Measurements from ENCODE around the gene AGFG1.
"Not testable (repeated sequence)": the region's sequence is repeated elsewhere in the genome, so short reads cannot be mapped to it uniquely, and the experiment has no call there.

AGFG1 gene

GRCh38 chr2:227521178-227521577 is 49.2 kb downstream of the AGFG1 start:
- H3K4me2 ChIP-seq (ENCODE audit: low read length); H3K79me1 ChIP-seq (ENCODE audit: low read length); H3K79me2 ChIP-seq (ENCODE audit: control insufficient read depth, insufficient read depth, low read length, poor library complexity); H2AK5ac ChIP-seq (ENCODE audit: low read length); H3K14ac ChIP-seq (ENCODE audit: low read length); H3K27me3 ChIP-seq (ENCODE audit: insufficient read depth, low read length); H3K4me3 ChIP-seq (ENCODE audit: low read depth, low read length); H3K9me3 ChIP-seq (ENCODE audit: insufficient read depth, low read depth, low read length); H3K23ac ChIP-seq (ENCODE audit: low read length); H4K8ac ChIP-seq (ENCODE audit: low read depth, low read length); H3K18ac ChIP-seq (ENCODE audit: low read length); H3K36me3 ChIP-seq (ENCODE audit: control insufficient read depth in 1 of 2, insufficient read depth in 2 of 2, low read length in 2 of 2); H2BK120ac ChIP-seq (ENCODE audit: insufficient read depth, low read length, poor library complexity); DNase-seq; H3K27ac ChIP-seq (ENCODE audit: low read depth, low read length); H3K4me1 ChIP-seq (ENCODE audit: control insufficient read depth in 1 of 2, insufficient read depth in 2 of 2, low read length in 2 of 2); H2AFZ ChIP-seq (ENCODE audit: insufficient read depth, low read length, poor library complexity); H4K91ac ChIP-seq (ENCODE audit: low read depth, low read length); H2BK12ac ChIP-seq (ENCODE audit: low read length); H4K12ac ChIP-seq (ENCODE audit: low read depth, low read length); H3K9ac ChIP-seq (ENCODE audit: low read length); H2BK5ac ChIP-seq (ENCODE audit: low read depth, low read length, poor library complexity); H3K4ac ChIP-seq (ENCODE audit: low read depth, low read length): not testable (repeated sequence)
- no CpG with 5 or more reads among the region's 3 CpGs for WGBS (ENCODE audit: extremely low coverage, insufficient coverage, insufficient read length)

- H3K4ac ChIP-seq (ENCODE audit: low read depth, low read length) = no peak overlapping the region
Observed at GRCh38 chr2:227524665-227525064, 52.7 kb downstream of the AGFG1 start.

GRCh38 chr2:227527351-227527750 is 55.4 kb downstream of the AGFG1 start:
- Histone ChIP-seq H4K12ac (ENCODE audit: low read depth, low read length) (no peak overlapping the region), H3K79me2 (ENCODE audit: control insufficient read depth, insufficient read depth, low read length, poor library complexity) (no peaks in the 10 kb centered on the region), H3K36me3 (ENCODE audit: control insufficient read depth in 1 of 2, insufficient read depth in 2 of 2, low read length in 2 of 2) (peaks cover 5 to 6% of the 10 kb centered on the region in 2 experiments), H3K18ac (ENCODE audit: low read length) (no peak overlapping the region), H2AFZ (ENCODE audit: insufficient read depth, low read length, poor library complexity) (no peak overlapping the region), H2BK5ac (ENCODE audit: low read depth, low read length, poor library complexity) (no peak overlapping the region), H3K9ac (ENCODE audit: low read length) (no peak overlapping the region), H2AK5ac (ENCODE audit: low read length) (no peak overlapping the region), H2BK120ac (ENCODE audit: insufficient read depth, low read length, poor library complexity) (no peak overlapping the region), H4K91ac (ENCODE audit: low read depth, low read length) (no peak overlapping the region), H3K27ac (ENCODE audit: low read depth, low read length) (no peak overlapping the region), H2BK12ac (ENCODE audit: low read length) (no peak overlapping the region), H3K4me2 (ENCODE audit: low read length) (no peak overlapping the region), H3K9me3 (ENCODE audit: insufficient read depth, low read depth, low read length) (no peaks in the 10 kb centered on the region), H4K8ac (ENCODE audit: low read depth, low read length) (no peak overlapping the region), H3K14ac (ENCODE audit: low read length) (no peak overlapping the region), H3K27me3 (ENCODE audit: insufficient read depth, low read length) (no peaks in the 10 kb centered on the region), H3K4me1 (ENCODE audit: control insufficient read depth in 1 of 2, insufficient read depth in 2 of 2, low read length in 2 of 2) (no peaks in the 10 kb centered on the region), H3K23ac (ENCODE audit: low read length) (no peak overlapping the region), H3K79me1 (ENCODE audit: low read length) (no peaks in the 10 kb centered on the region), H3K4ac (ENCODE audit: low read depth, low read length) (no peak overlapping the region), H3K4me3 (ENCODE audit: low read depth, low read length) (no peak overlapping the region)
- no peak for DNase-seq
- WGBS (ENCODE audit: extremely low coverage, insufficient coverage, insufficient read length) = no CpG with 5 or more reads among the region's 2 CpGs

More at GRCh38 chr2:227524665-227525064, 52.7 kb downstream of the AGFG1 start:
- Histone ChIP-seq H3K23ac (ENCODE audit: low read length) (no peak overlapping the region), H3K36me3 (ENCODE audit: control insufficient read depth in 1 of 2, insufficient read depth in 2 of 2, low read length in 2 of 2) (peaks cover 5 to 7% of the 10 kb centered on the region in 2 experiments), H4K8ac (ENCODE audit: low read depth, low read length) (no peak overlapping the region), H2BK120ac (ENCODE audit: insufficient read depth, low read length, poor library complexity) (no peak overlapping the region), H3K9me3 (ENCODE audit: insufficient read depth, low read depth, low read length) (no peaks in the 10 kb centered on the region), H3K18ac (ENCODE audit: low read length) (no peak overlapping the region), H3K79me2 (ENCODE audit: control insufficient read depth, insufficient read depth, low read length, poor library complexity) (no peaks in the 10 kb centered on the region), H3K4me3 (ENCODE audit: low read depth, low read length) (no peak overlapping the region), H3K27ac (ENCODE audit: low read depth, low read length) (no peak overlapping the region), H3K4me2 (ENCODE audit: low read length) (no peak overlapping the region), H3K4me1 (ENCODE audit: control insufficient read depth in 1 of 2, insufficient read depth in 2 of 2, low read length in 2 of 2) (no peaks in the 10 kb centered on the region), H2BK12ac (ENCODE audit: low read length) (no peak overlapping the region), H2AFZ (ENCODE audit: insufficient read depth, low read length, poor library complexity) (no peak overlapping the region), H3K27me3 (ENCODE audit: insufficient read depth, low read length) (no peaks in the 10 kb centered on the region), H4K12ac (ENCODE audit: low read depth, low read length) (no peak overlapping the region), H2BK5ac (ENCODE audit: low read depth, low read length, poor library complexity) (no peak overlapping the region), H2AK5ac (ENCODE audit: low read length) (no peak overlapping the region), H4K91ac (ENCODE audit: low read depth, low read length) (no peak overlapping the region), H3K14ac (ENCODE audit: low read length) (no peak overlapping the region), H3K9ac (ENCODE audit: low read length) (no peak overlapping the region), H3K79me1 (ENCODE audit: low read length) (no peaks in the 10 kb centered on the region)
- DNase-seq = no peak
- no CpG with 5 or more reads among the region's 4 CpGs for WGBS (ENCODE audit: extremely low coverage, insufficient coverage, insufficient read length)

GRCh38 chr2:227528803-227529202 is 56.8 kb downstream of the AGFG1 start:
- H3K18ac ChIP-seq (ENCODE audit: low read length) = no peak overlapping the region
- no CpG with 5 or more reads among the region's 1 CpG for WGBS (ENCODE audit: extremely low coverage, insufficient coverage, insufficient read length)

More at GRCh38 chr2:227528803-227529202, 56.8 kb downstream of the AGFG1 start:
- H4K12ac ChIP-seq (ENCODE audit: low read depth, low read length) = no peak overlapping the region
- no peak overlapping the region for H3K27ac ChIP-seq (ENCODE audit: low read depth, low read length)
- no peak overlapping the region for H2AFZ ChIP-seq (ENCODE audit: insufficient read depth, low read length, poor library complexity)
- DNase-seq = no peak
- H2BK120ac ChIP-seq (ENCODE audit: insufficient read depth, low read length, poor library complexity) = no peak overlapping the region
- H3K4me1 ChIP-seq (ENCODE audit: control insufficient read depth in 1 of 2, insufficient read depth in 2 of 2, low read length in 2 of 2) = no peaks in the 10 kb centered on the region
- H3K27me3 ChIP-seq (ENCODE audit: insufficient read depth, low read length) = no peaks in the 10 kb centered on the region
- H3K23ac ChIP-seq (ENCODE audit: low read length) = no peak overlapping the region
- peaks cover 4 to 5% of the 10 kb centered on the region in 2 experiments for H3K36me3 ChIP-seq (ENCODE audit: control insufficient read depth in 1 of 2, insufficient read depth in 2 of 2, low read length in 2 of 2)
- H3K9me3 ChIP-seq (ENCODE audit: insufficient read depth, low read depth, low read length) = no peaks in the 10 kb centered on the region
- no peaks in the 10 kb centered on the region for H3K79me1 ChIP-seq (ENCODE audit: low read length)
- no peak overlapping the region for H3K4ac ChIP-seq (ENCODE audit: low read depth, low read length)
- H2BK12ac ChIP-seq (ENCODE audit: low read length) = no peak overlapping the region
- H3K4me2 ChIP-seq (ENCODE audit: low read length) = no peak overlapping the region
- no peak overlapping the region for H2BK5ac ChIP-seq (ENCODE audit: low read depth, low read length, poor library complexity)
- no peak overlapping the region for H2AK5ac ChIP-seq (ENCODE audit: low read length)
- H4K91ac ChIP-seq (ENCODE audit: low read depth, low read length) = no peak overlapping the region
- no peak overlapping the region for H4K8ac ChIP-seq (ENCODE audit: low read depth, low read length)
- H3K79me2 ChIP-seq (ENCODE audit: control insufficient read depth, insufficient read depth, low read length, poor library complexity) = no peaks in the 10 kb centered on the region
- no peak overlapping the region for H3K9ac ChIP-seq (ENCODE audit: low read length)
- no peak overlapping the region for H3K14ac ChIP-seq (ENCODE audit: low read length)
- H3K4me3 ChIP-seq (ENCODE audit: low read depth, low read length) = no peak overlapping the region
